ENCODE results near the gene RAB15. TPM values are rescaled to one million over a fixed set of nuclear protein-coding genes. Genes with fewer than 3 reads are reported as not detected.
A peak's percentile ranks its signal among the peaks of the same experiment; 100 is the strongest.

RAB15 gene
- total RNA-seq, 1 experiment from 2014 or later: 20.6 TPM

- TF ChIP-seq EZH2 (IDR thresholded peaks at IDR 0.05; ENCODE audit: low read length, unreplicated experiment): no peak
- TF ChIP-seq CTCF (conservative IDR thresholded peaks at IDR 0.05; ENCODE audit: low read depth, low read length): no peak
- no peak for TF ChIP-seq EZH2phosphoT487 (IDR thresholded peaks at IDR 0.05; ENCODE audit: borderline replicate concordance, low read length)
- H2AFZ ChIP-seq (ENCODE audit: low read length): no peak overlapping the region
- no peaks in the 10 kb centered on the region for H3K27me3 ChIP-seq (ENCODE audit: low read length)
- BruUV-seq (replicated peaks): no TSS peak
- intact Hi-C loops (cut with micrococcal nuclease): no loop called here
- peaks cover 5% of the 10 kb centered on the region; the same call in 1 of the 2 replicates for H3K4me1 ChIP-seq (ENCODE audit: insufficient read depth, low read length)
- no peaks in the 10 kb centered on the region for H4K20me1 ChIP-seq (ENCODE audit: low read length)
- no peaks in the 10 kb centered on the region for H3F3A ChIP-seq (ENCODE audit: low read length, unreplicated experiment)
- ATAC-seq (no peak), DNase-seq (no peak)
- no peaks in the 10 kb centered on the region for H3K9me2 ChIP-seq (replicated peaks; ENCODE audit: low read length)
- no peak overlapping the region for H3K4me2 ChIP-seq (ENCODE audit: low read length)
- POLR2A ChIA-PET (ENCODE audit: unreplicated experiment): interaction anchor here (0.5 kb wide), 1 partner anchor 42 kb away, joined by 4 read pairs; the partner anchor contains the start of gene FNTB
- no peak overlapping the region for H3K27ac ChIP-seq (ENCODE audit: low read length)
- CTCF ChIA-PET: no interaction called here
- H3K4me3 ChIP-seq (ENCODE audit: low read length): no peak overlapping the region
- no peaks in the 10 kb centered on the region for H3K9me3 ChIP-seq (ENCODE audit: low read length)
- no peak overlapping the region for H3K9ac ChIP-seq (ENCODE audit: low read length)
- H3K36me3 ChIP-seq (ENCODE audit: low read depth, low read length): no peaks in the 10 kb centered on the region
- H3K79me2 ChIP-seq (ENCODE audit: low read length): no peaks in the 10 kb centered on the region
Observed at GRCh38 chr14:64944041-64944440, 28.1 kb downstream of the RAB15 start.

DNA sequence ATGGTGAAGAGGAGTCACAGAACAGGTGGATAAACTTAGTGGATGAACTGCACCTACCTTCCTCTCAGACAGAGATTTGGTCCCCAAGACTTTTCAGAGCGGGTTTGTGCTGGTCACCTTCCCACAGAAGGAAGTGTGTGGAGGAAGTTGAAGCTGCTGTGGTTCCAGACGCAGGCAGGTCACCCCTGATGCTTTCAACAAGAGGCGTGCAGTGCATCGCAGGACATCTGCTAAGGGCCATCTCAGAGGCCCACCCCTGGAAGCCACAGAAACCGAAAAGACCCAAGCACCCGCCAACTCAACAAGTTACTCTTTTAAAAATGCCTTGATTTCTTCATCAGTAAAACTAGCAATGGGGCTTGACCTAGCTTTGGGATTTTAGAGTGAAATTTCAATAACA, 28.6 kb downstream of the RAB15 start:
- Histone ChIP-seq H3K9me2 (replicated peaks; ENCODE audit: low read length) (no peaks in the 10 kb centered on the region), H3K27me3 (ENCODE audit: low read length) (no peaks in the 10 kb centered on the region), H2AFZ (ENCODE audit: low read length) (no peak overlapping the region), H3K79me2 (ENCODE audit: low read length) (no peaks in the 10 kb centered on the region), H3K4me3 (ENCODE audit: low read length) (no peak overlapping the region), H3K27ac (ENCODE audit: low read length) (no peak overlapping the region), H3K9me3 (ENCODE audit: low read length) (no peaks in the 10 kb centered on the region), H4K20me1 (ENCODE audit: low read length) (no peaks in the 10 kb centered on the region), H3K4me2 (ENCODE audit: low read length) (no peak overlapping the region), H3F3A (ENCODE audit: low read length, unreplicated experiment) (no peaks in the 10 kb centered on the region), H3K36me3 (ENCODE audit: low read depth, low read length) (no peaks in the 10 kb centered on the region), H3K9ac (ENCODE audit: low read length) (no peak overlapping the region), H3K4me1 (ENCODE audit: insufficient read depth, low read length) (peaks cover 5% of the 10 kb centered on the region; the same call in 1 of the 2 replicates)
- BruUV-seq (replicated peaks): no TSS peak
- no peak for DNase-seq
- CTCF ChIA-PET: no interaction called here
- no peak for ATAC-seq
- intact Hi-C loops (cut with micrococcal nuclease): no loop called here
- TF ChIP-seq EZH2phosphoT487 (IDR thresholded peaks at IDR 0.05; ENCODE audit: borderline replicate concordance, low read length) (no peak), CTCF (conservative IDR thresholded peaks at IDR 0.05; ENCODE audit: low read depth, low read length) (no peak), EZH2 (IDR thresholded peaks at IDR 0.05; ENCODE audit: low read length, unreplicated experiment) (no peak)
- POLR2A ChIA-PET (ENCODE audit: unreplicated experiment): interaction anchor here (0.5 kb wide), 1 partner anchor 43 kb away, joined by 4 read pairs; the partner anchor contains the start of gene FNTB

- Histone ChIP-seq H3K36me3 (ENCODE audit: low read depth, low read length) (no peaks in the 10 kb centered on the region), H3K4me3 (ENCODE audit: low read length) (no peak within 1 kb of the TSS), H3K79me2 (ENCODE audit: low read length) (no peaks in the 10 kb centered on the region), H3K9me2 (replicated peaks; ENCODE audit: low read length) (no peaks in the 10 kb centered on the region), H3K9ac (ENCODE audit: low read length) (no peak within 1 kb of the TSS; the same call in 1 of the 2 replicates), H3K4me1 (ENCODE audit: insufficient read depth, low read length) (peaks cover 5% of the 10 kb centered on the region; the same call in 1 of the 2 replicates), H4K20me1 (ENCODE audit: low read length) (no peaks in the 10 kb centered on the region), H3K4me2 (ENCODE audit: low read length) (no peak within 1 kb of the TSS), H3F3A (ENCODE audit: low read length, unreplicated experiment) (no peaks in the 10 kb centered on the region), H2AFZ (ENCODE audit: low read length) (no peak within 1 kb of the TSS), H3K27me3 (ENCODE audit: low read length) (no peaks in the 10 kb centered on the region), H3K9me3 (ENCODE audit: low read length) (no peaks in the 10 kb centered on the region), H3K27ac (ENCODE audit: low read length) (peak within 1 kb of the TSS; percentile 53)
- no TSS peak for BruUV-seq (replicated peaks)
- TF ChIP-seq CTCF (conservative IDR thresholded peaks at IDR 0.05; ENCODE audit: low read depth, low read length) (no peak), EZH2 (IDR thresholded peaks at IDR 0.05; ENCODE audit: low read length, unreplicated experiment) (no peak)
- peak; percentile 39 for DNase-seq
- ATAC-seq: peak; percentile 46
- intact Hi-C loops (cut with micrococcal nuclease): no loop called here
- CTCF ChIA-PET: no interaction called here
- POLR2A ChIA-PET (ENCODE audit: unreplicated experiment): no interaction called here
Observed at GRCh38 chr14:64942531-64943111, 29.5 kb downstream of the RAB15 start, which contains the start of gene GPX2. Gene GPX2, minus strand, starts transcription at chr14:64942745. Its CDS starts 19 bp downstream, at chr14:64942726.

Measured in PC-3 (cell line).